ENCODE results near the gene FAHD2A.
"Not testable (repeated sequence)": the region's sequence is repeated elsewhere in the genome, so short reads cannot be mapped to it uniquely, and the experiment has no call there.

DNA sequence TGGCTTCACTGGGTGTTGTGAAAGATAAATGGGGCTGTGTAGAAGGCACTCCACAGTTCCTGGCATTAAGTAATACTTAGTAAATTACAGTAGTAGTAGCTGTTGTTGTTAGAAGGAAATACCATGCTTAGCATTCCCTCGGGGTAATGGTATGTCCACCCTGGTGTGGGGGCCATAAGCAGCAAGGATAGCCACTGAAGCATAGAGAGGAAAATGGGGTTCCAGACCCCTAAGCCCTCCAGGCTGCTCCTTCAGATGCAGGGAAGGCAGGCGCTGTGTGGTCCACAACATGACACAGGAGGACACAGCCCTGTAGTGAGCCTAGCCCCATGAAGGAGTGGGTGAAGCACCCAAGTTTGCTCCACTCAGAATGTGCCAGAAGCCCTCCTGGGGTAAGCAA is 31.5 kb downstream of the FAHD2A start:
- TF ChIP-seq, protein P1, sequence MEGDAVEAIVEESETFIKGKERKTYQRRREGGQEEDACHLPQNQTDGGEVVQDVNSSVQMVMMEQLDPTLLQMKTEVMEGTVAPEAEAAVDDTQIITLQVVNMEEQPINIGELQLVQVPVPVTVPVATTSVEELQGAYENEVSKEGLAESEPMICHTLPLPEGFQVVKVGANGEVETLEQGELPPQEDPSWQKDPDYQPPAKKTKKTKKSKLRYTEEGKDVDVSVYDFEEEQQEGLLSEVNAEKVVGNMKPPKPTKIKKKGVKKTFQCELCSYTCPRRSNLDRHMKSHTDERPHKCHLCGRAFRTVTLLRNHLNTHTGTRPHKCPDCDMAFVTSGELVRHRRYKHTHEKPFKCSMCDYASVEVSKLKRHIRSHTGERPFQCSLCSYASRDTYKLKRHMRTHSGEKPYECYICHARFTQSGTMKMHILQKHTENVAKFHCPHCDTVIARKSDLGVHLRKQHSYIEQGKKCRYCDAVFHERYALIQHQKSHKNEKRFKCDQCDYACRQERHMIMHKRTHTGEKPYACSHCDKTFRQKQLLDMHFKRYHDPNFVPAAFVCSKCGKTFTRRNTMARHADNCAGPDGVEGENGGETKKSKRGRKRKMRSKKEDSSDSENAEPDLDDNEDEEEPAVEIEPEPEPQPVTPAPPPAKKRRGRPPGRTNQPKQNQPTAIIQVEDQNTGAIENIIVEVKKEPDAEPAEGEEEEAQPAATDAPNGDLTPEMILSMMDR (IDR thresholded peaks at IDR 0.05): not testable (repeated sequence)
- not testable (repeated sequence) for TF ChIP-seq EZH2phosphoT487 (IDR thresholded peaks at IDR 0.05)
